Endothelial cell of umbilical vein (primary cell): ENCODE data around the gene SSH3. TPM values are rescaled to one million over a fixed set of nuclear protein-coding genes. Genes with fewer than 3 reads are reported as not detected.

Source experiments
- BruUV-seq: library from RNA; stranded (reverse); fragments of 400-500 nt; replicated peaks from 2 replicates; lab custom pipeline; 2021; lab: Mats Ljungman, UMichigan
- CTCF ChIA-PET: fragments of 300-600, 350-600 bp; sonication (Branson Sonifier 250); formaldehyde crosslinking; loops from one replicate; lab custom pipeline; 2021; ENCODE audit warnings: antibody characterized with exemption, inconsistent platforms; lab: Charles Lee
- POLR2A ChIA-PET: fragments of 300-600, 350-600 bp; sonication (Branson Sonifier 250); formaldehyde crosslinking; loops from one replicate; lab custom pipeline; 2021; ENCODE audit warnings: antibody characterized with exemption, inconsistent platforms; lab: Charles Lee
- DNase-seq: peaks from one replicate; pipeline ENCODE4 v3.0.0-alpha.2; 2011; ENCODE audit warnings: low read depth, low spot score
- FAIRE-seq: peaks from 2 replicates; lab custom pipeline; 2011; peaks lifted over from hg19 to GRCh38; lab: Jason Lieb, UNC
- H2AFZ ChIP-seq: 2 replicates; pipeline ENCODE4 v1.6.0; 2012; ENCODE audit warnings: low read depth, low read length, control low read depth, inconsistent platforms
- H3K27ac ChIP-seq: 2 replicates; pipeline ENCODE4 v1.5.1; 2011; ENCODE audit warnings: low read depth, mild to moderate bottlenecking, control low read depth, low read length, moderate library complexity; ENCODE audit not compliant: insufficient read depth
- H3K27me3 ChIP-seq, 2 experiments: 2 replicates each; pipeline versions ENCODE4 v1.6.0 to v1.6.1; 2011; ENCODE audit warnings: low read length in 2 of 2, mixed read lengths in 1 of 2; ENCODE audit not compliant: control insufficient read depth in 2 of 2, insufficient read depth in 2 of 2
- H3K36me3 ChIP-seq, 2 experiments: 2 replicates in 1 of 2; 3 replicates in 1 of 2; pipeline ENCODE4 v1.5.1; 2011; ENCODE audit warnings: low read length in 2 of 2, mild to moderate bottlenecking in 1 of 2, moderate library complexity in 1 of 2; ENCODE audit not compliant: control insufficient read depth in 2 of 2, insufficient read depth in 2 of 2; ENCODE audit errors: extremely low read depth in 1 of 2
- H3K4me1 ChIP-seq: 3 replicates; pipeline ENCODE4 v1.5.1; 2011; ENCODE audit warnings: mild to moderate bottlenecking, low read length; ENCODE audit not compliant: control insufficient read depth, insufficient read depth; ENCODE audit errors: extremely low read depth
- H3K4me2 ChIP-seq: 2 replicates; pipeline ENCODE4 v1.6.1; 2011; ENCODE audit warnings: low read length, control low read depth, mixed read lengths; ENCODE audit not compliant: insufficient read depth
- H3K4me3 ChIP-seq, 3 experiments: fragments of 200-600 bp in 1 of 3; sonication (generic), shearing (Covaris generic) in 1 of 3; replicated peaks in 1 of 3; 2 replicates each; pipeline ENCODE4 v1.5.1; 2011 to 2016; ENCODE audit warnings: control low read depth in 3 of 3, low read length in 3 of 3, mild to moderate bottlenecking in 2 of 3, inconsistent platforms in 1 of 3, low read depth in 1 of 3, moderate library complexity in 1 of 3; ENCODE audit not compliant: insufficient read depth in 1 of 3
- H3K79me2 ChIP-seq: 2 replicates; pipeline ENCODE4 v1.6.0; 2012; ENCODE audit warnings: low read length, inconsistent platforms; ENCODE audit not compliant: control insufficient read depth, insufficient read depth
- H3K9ac ChIP-seq: replicated peaks from 2 replicates; pipeline ENCODE3; 2011; ENCODE audit warnings: low read length, control low read depth; ENCODE audit not compliant: insufficient read depth; ENCODE audit errors: extremely low read depth
- H3K9me1 ChIP-seq: replicated peaks from 3 replicates; pipeline ENCODE4 v1.6.0; 2011; ENCODE audit warnings: mild to moderate bottlenecking, low read length; ENCODE audit not compliant: control insufficient read depth, insufficient read depth; ENCODE audit errors: extremely low read depth
- H3K9me3 ChIP-seq: replicated peaks from 2 replicates; pipeline ENCODE4 v1.5.1; 2012; ENCODE audit warnings: low read length, inconsistent platforms; ENCODE audit not compliant: control insufficient read depth, insufficient read depth
- H4K20me1 ChIP-seq: replicated peaks from 2 replicates; pipeline ENCODE3; 2011; ENCODE audit warnings: mild to moderate bottlenecking, low read length; ENCODE audit not compliant: control insufficient read depth, insufficient read depth; ENCODE audit errors: extremely low read depth
- EZH2 ChIP-seq: IDR thresholded peaks from 2 replicates; pipeline ENCODE4 v1.6.1; 2012; ENCODE audit warnings: borderline replicate concordance, low read depth, mild to moderate bottlenecking, moderate library complexity, low read length, inconsistent platforms; ENCODE audit not compliant: severe bottlenecking
- FOS ChIP-seq: IDR thresholded peaks from 2 replicates; pipeline ENCODE4 v1.6.1; 2011; ENCODE audit warnings: mild to moderate bottlenecking, low read length, moderate library complexity, borderline replicate concordance; ENCODE audit not compliant: insufficient read depth
- GATA2 ChIP-seq: IDR thresholded peaks from 2 replicates; pipeline ENCODE4 v1.7.0; 2011; ENCODE audit warnings: low read depth, mild to moderate bottlenecking, moderate library complexity, mixed read lengths, low read length; ENCODE audit not compliant: insufficient read length, insufficient read depth
- JUN ChIP-seq: IDR thresholded peaks from 2 replicates; pipeline ENCODE4 v1.6.1; 2011; ENCODE audit warnings: borderline replicate concordance, low read depth; ENCODE audit not compliant: insufficient read length, insufficient read depth
- MYC ChIP-seq: IDR thresholded peaks from one replicate; pipeline ENCODE4 v1.6.1; 2011; ENCODE audit warnings: mild to moderate bottlenecking, low read depth, low read length
- POLR2A ChIP-seq: IDR thresholded peaks from 2 replicates; pipeline ENCODE4 v1.6.1; 2012; ENCODE audit warnings: low read depth, mild to moderate bottlenecking, control low read depth, low read length
- POLR2AphosphoS5 ChIP-seq: IDR thresholded peaks from 2 replicates; pipeline ENCODE4 v1.6.1; 2012; ENCODE audit warnings: low read depth, mild to moderate bottlenecking, control low read depth, low read length, moderate library complexity; ENCODE audit not compliant: insufficient read depth
- dilution Hi-C: fragments of 300-500 bp; cut with MboI; formaldehyde crosslinking; loops from one replicate; pipeline ENCODE4 v1.15.0; 2019; ENCODE audit warnings: low sequenced_read_pairs; ENCODE audit not compliant: extremely low pct_ligation_motif_present
- intact Hi-C: fragments of 100-400 bp; cut with micrococcal nuclease; formaldehyde crosslinking; loops from one replicate; pipeline ENCODE4 v1.10.0; 2022
- polyA plus RNA-seq, 4 experiments: library from polyadenylated mRNA; depleted of rRNA in 3 of 4; stranded (reverse) in 3 of 4; unstranded in 1 of 4; fragments of >200 nt; gene quantifications; 2 replicates each; pipeline versions ENCODE4 v1.2.1 to v1.2.3, GENCODE V29; 2011 to 2012; ENCODE audit warnings: missing spikeins in 1 of 4
- total RNA-seq: library from RNA; stranded (reverse); gene quantifications from 2 replicates; pipeline ENCODE4 v1.2.3, GENCODE V29; 2021
- TF ChIP-seq, protein P1 (sequence below): IDR thresholded peaks from 2 replicates; pipeline ENCODE4 v1.6.1; 2011; ENCODE audit not compliant: insufficient read depth, insufficient read length
- TF ChIP-seq, protein P2 (sequence below), 2 donors: IDR thresholded peaks; 1 replicate in 1 of 2; 2 replicates in 1 of 2; pipeline ENCODE4 v1.5.1; 2011; ENCODE audit warnings: low read length in 2 of 2, mild to moderate bottlenecking in 2 of 2, moderate library complexity in 2 of 2, control low read depth in 1 of 2, inconsistent platforms in 1 of 2, low read depth in 1 of 2; ENCODE audit not compliant: insufficient read depth in 1 of 2; ENCODE audit errors: extremely low read depth in 1 of 2

Gene SSH3
- total and polyA plus RNA-seq, 2 donors (not counting 3 experiments of a cell fraction or from before 2014, with no cell fraction given), result 14.3 to 16.5 TPM

DNA sequence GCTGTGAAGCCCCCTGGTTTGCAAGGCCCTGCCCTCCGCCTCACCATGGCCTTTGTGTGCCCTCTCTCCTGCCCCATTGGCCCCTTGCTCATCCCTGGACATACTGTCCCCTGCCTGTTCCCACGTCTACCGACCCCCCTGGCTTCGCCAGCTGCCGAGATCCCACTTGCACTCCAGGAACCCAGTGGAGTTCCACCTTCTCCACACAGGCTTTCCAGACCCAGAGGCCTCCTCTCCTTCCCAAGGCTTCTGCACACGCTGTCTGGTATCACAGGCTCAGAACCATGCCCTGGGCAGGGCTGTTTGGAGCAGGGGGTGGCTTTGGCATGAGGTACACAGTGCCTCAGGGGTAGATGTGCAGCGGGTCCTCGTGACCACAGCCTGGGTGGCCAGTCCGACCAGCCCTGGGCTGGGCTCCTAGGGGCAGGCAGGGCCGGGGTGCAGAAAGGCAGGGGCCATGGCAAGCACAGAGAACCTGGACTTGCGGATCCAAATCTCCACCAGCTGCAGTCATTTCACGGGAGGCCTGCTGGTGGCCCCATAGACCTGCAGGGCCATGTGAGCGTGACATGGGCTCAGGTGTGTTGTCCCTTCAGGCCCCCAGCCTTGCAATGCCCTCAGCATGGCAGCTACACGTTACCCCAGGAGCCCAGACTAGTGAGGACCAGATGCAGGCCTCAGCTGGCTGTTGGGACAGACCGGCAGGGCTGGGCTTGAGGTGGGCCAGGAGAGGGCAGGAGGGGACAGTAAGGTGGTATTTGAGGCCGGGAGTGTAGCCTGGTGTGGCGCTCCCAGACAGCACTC is 27.5 kb upstream of the SSH3 start:
- no peaks in the 10 kb centered on the region for H4K20me1 ChIP-seq
- no peaks in the 10 kb centered on the region for H3K9me3 ChIP-seq
- H3K27ac ChIP-seq, result no peak overlapping the region
- intact Hi-C loops (no loop called here), dilution Hi-C loops (no loop called here)
- H3K4me2 ChIP-seq, result no peak overlapping the region
- DNase-seq (no peak), FAIRE-seq (no peak)
- H3K4me3 ChIP-seq, result no peak overlapping the region
- H3K9me1 ChIP-seq, result no peaks in the 10 kb centered on the region
- H3K4me1 ChIP-seq, result peaks cover 17% of the 10 kb centered on the region
- H3K79me2 ChIP-seq, result peaks cover 58% of the 10 kb centered on the region
- BruUV-seq, result no TSS peak
- no peaks in the 10 kb centered on the region for H3K27me3 ChIP-seq
- ChIA-PET POLR2A (no interaction called here), CTCF (interaction anchor here (0.9 to 2.7 kb wide), 2 partner anchors 13 to 41 kb away, joined by 3 to 16 read pairs; no protein-coding TSS in a partner anchor)
- H3K36me3 ChIP-seq, result peaks cover 6 to 27% of the 10 kb centered on the region in 2 experiments
- H2AFZ ChIP-seq, result no peak overlapping the region
- no peak overlapping the region for H3K9ac ChIP-seq
- TF ChIP-seq JUN, result no peak
- TF ChIP-seq, protein P1, sequence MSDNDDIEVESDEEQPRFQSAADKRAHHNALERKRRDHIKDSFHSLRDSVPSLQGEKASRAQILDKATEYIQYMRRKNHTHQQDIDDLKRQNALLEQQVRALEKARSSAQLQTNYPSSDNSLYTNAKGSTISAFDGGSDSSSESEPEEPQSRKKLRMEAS, result no peak
- TF ChIP-seq FOS, result no peak
- TF ChIP-seq EZH2, result no peak
- TF ChIP-seq POLR2A, result no peak
- no peak for TF ChIP-seq GATA2
- no peak for TF ChIP-seq POLR2AphosphoS5
- TF ChIP-seq MYC, result no peak
- TF ChIP-seq, protein P2, sequence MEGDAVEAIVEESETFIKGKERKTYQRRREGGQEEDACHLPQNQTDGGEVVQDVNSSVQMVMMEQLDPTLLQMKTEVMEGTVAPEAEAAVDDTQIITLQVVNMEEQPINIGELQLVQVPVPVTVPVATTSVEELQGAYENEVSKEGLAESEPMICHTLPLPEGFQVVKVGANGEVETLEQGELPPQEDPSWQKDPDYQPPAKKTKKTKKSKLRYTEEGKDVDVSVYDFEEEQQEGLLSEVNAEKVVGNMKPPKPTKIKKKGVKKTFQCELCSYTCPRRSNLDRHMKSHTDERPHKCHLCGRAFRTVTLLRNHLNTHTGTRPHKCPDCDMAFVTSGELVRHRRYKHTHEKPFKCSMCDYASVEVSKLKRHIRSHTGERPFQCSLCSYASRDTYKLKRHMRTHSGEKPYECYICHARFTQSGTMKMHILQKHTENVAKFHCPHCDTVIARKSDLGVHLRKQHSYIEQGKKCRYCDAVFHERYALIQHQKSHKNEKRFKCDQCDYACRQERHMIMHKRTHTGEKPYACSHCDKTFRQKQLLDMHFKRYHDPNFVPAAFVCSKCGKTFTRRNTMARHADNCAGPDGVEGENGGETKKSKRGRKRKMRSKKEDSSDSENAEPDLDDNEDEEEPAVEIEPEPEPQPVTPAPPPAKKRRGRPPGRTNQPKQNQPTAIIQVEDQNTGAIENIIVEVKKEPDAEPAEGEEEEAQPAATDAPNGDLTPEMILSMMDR (IDR thresholded peaks at IDR 0.05; ENCODE audit: extremely low read depth in 1 of 2, insufficient read depth in 1 of 2, low read depth in 1 of 2, low read length in 2 of 2), result no peak
